Activated CD8-positive, alpha-beta T cell treated with anti-CD3 and anti-CD28 coated beads, Interleukin-2, amount 10 ng/mL, durations not matched to agents 7 days and 5 days (primary cell): Measurements from ENCODE around the gene KLHL7. TPM values are rescaled to one million over a fixed set of nuclear protein-coding genes. Genes with fewer than 3 reads are reported as not detected.
"Not testable (repeated sequence)": the region's sequence is repeated elsewhere in the genome, so short reads cannot be mapped to it uniquely, and the experiment has no call there.

Experiments used
- ATAC-seq: fragments of 150-1000 bp; cut with Tn5 transposase; one replicate; pipeline ENCODE4 v1.10.0; 2021; ENCODE audit warnings: moderate library complexity
- CTCF ChIA-PET: fragments of 350-600 bp; sonication (Branson Sonifier 250); formaldehyde crosslinking; loops from one replicate; lab custom pipeline; 2021; ENCODE audit warnings: antibody characterized with exemption; lab: Charles Lee
- POLR2A ChIA-PET: fragments of 350-600 bp; sonication (Branson Sonifier 250); formaldehyde crosslinking; loops from one replicate; lab custom pipeline; 2021; ENCODE audit warnings: antibody characterized with exemption; lab: Charles Lee
- DNase-seq: peaks from one replicate; pipeline ENCODE4 v3.0.0-alpha.2; 2020
- H3K27ac Mint-ChIP-seq: one replicate; pipeline ENCODE4 v1.8.0; 2021; ENCODE audit warnings: mild to moderate bottlenecking, mixed read lengths
- H3K27me3 Mint-ChIP-seq: one replicate; pipeline ENCODE4 v1.8.0; 2021; ENCODE audit warnings: low read depth, mixed read lengths
- H3K36me3 Mint-ChIP-seq: one replicate; pipeline ENCODE4 v1.8.0; 2021; ENCODE audit warnings: low read depth, mixed read lengths
- H3K4me1 Mint-ChIP-seq: one replicate; pipeline ENCODE4 v1.8.0; 2021; ENCODE audit warnings: low read depth, mixed read lengths
- H3K4me3 Mint-ChIP-seq: one replicate; pipeline ENCODE4 v1.8.0; 2021; ENCODE audit warnings: mild to moderate bottlenecking, mixed read lengths
- H3K9me3 Mint-ChIP-seq: one replicate; pipeline ENCODE4 v1.8.0; 2022; ENCODE audit warnings: mixed read lengths; ENCODE audit not compliant: insufficient read depth
- total RNA-seq, 2 experiments: library from RNA; stranded (reverse); gene quantifications; one replicate each; pipeline ENCODE4 v1.2.3, GENCODE V29; 2021

KLHL7 gene
- total RNA-seq, 2 experiments from 2014 or later = 20.3 to 23.0 TPM

- no peak for DNase-seq
- CTCF ChIA-PET = no interaction called here
- Mint-ChIP-seq H3K27ac (no peak overlapping the region), H3K36me3 (no peaks in the 10 kb centered on the region), H3K27me3 (peaks cover 22% of the 10 kb centered on the region), H3K9me3 (no peaks in the 10 kb centered on the region), H3K4me3 (no peak overlapping the region), H3K4me1 (no peaks in the 10 kb centered on the region)
- no peak for ATAC-seq
- POLR2A ChIA-PET = no interaction called here
Measured at GRCh38 chr7:23220690-23221305, 115.2 kb downstream of the KLHL7 start.

- H3K27me3 Mint-ChIP-seq = peaks cover 20% of the 10 kb centered on the region
- ChIA-PET CTCF (no interaction called here), POLR2A (interaction anchor here (0.7 kb wide), 1 partner anchor 235 kb away, joined by 3 read pairs; no protein-coding TSS in a partner anchor)
- no peaks in the 10 kb centered on the region for H3K36me3 Mint-ChIP-seq
- ATAC-seq = no peak
- no peaks in the 10 kb centered on the region for H3K4me1 Mint-ChIP-seq
- DNase-seq = no peak
- H3K27ac Mint-ChIP-seq = no peak overlapping the region
- H3K4me3 Mint-ChIP-seq = no peak overlapping the region
- H3K9me3 Mint-ChIP-seq = no peaks in the 10 kb centered on the region
Measured at GRCh38 chr7:23222439-23223030, 117.0 kb downstream of the KLHL7 start.

GRCh38 chr7:23224364-23224763, 118.8 kb downstream of the KLHL7 start:
- peaks cover 16% of the 10 kb centered on the region for H3K27me3 Mint-ChIP-seq
- POLR2A ChIA-PET, DNase-seq, ATAC-seq, H3K9me3 Mint-ChIP-seq, H3K36me3 Mint-ChIP-seq, H3K27ac Mint-ChIP-seq, H3K4me3 Mint-ChIP-seq, H3K4me1 Mint-ChIP-seq, CTCF ChIA-PET: not testable (repeated sequence)

GRCh38 chr7:23226844-23227450, 121.4 kb downstream of the KLHL7 start:
- Mint-ChIP-seq H3K27ac (no peak overlapping the region), H3K9me3 (no peaks in the 10 kb centered on the region), H3K36me3 (no peaks in the 10 kb centered on the region), H3K27me3 (peaks cover 8% of the 10 kb centered on the region), H3K4me3 (no peak overlapping the region), H3K4me1 (no peaks in the 10 kb centered on the region)
- POLR2A ChIA-PET = no interaction called here
- no peak for ATAC-seq
- CTCF ChIA-PET = interaction anchor here (1.0 kb wide), 1 partner anchor 36 kb away, joined by 3 read pairs; no protein-coding TSS in a partner anchor
- no peak for DNase-seq

Other genes starting within 250 kb of the KLHL7 start
- gene HYCC1, start 91.7 kb upstream of the KLHL7 start, total RNA-seq = 10 to 100 TPM; 74.2 to 79.6 TPM
- 10 to 100 TPM; 38.2 to 39.7 TPM for gene NUP42, start 76.3 kb downstream of the KLHL7 start, total RNA-seq
- under 1 TPM; 0.21 to 0.29 TPM for gene GPNMB, start 141.0 kb downstream of the KLHL7 start, total RNA-seq
- 10 to 100 TPM; 53.3 to 55.0 TPM for gene MALSU1, start 193.6 kb downstream of the KLHL7 start, total RNA-seq